ENCODE results near the gene CTIF. TPM values are rescaled to one million over a fixed set of nuclear protein-coding genes. Genes with fewer than 3 reads are reported as not detected.

CTIF gene
- total and polyA plus RNA-seq, 11 donors: 21.2 to 93.0 (median 68.0) TPM

GRCh38 chr18:48612511-48612910 lies 73.7 kb downstream of the CTIF start:
- Histone ChIP-seq H3K9me3 (no peaks in the 10 kb centered on the region), H3K36me3 (no peaks in the 10 kb centered on the region), H3K4me1 (peaks cover 0 to 81% (median 40%) of the 10 kb centered on the region in 12 donors), H3K27ac (peak overlapping the region in 2 of 12 donors; percentile 25 to 55), H3K4me3 (no peak overlapping the region), H3K27me3 (no peaks in the 10 kb centered on the region)
- ATAC-seq: no peak
- intact Hi-C loops (cut with DNase I): loop anchor here in 1 of 10 donors (5.0 kb wide), 1 partner anchor 70 kb away; no protein-coding TSS in a partner anchor
- DNase-seq: no peak
- 96 to 98% (median 97%) methylated on average over 4 to 6 of the region's 6 CpGs for WGBS, 4 donors
- TF ChIP-seq CTCF (IDR thresholded peaks at IDR 0.05) (no peak), POLR2A (IDR thresholded peaks at IDR 0.05) (no peak)

GRCh38 chr18:48612917-48613316 lies 74.1 kb downstream of the CTIF start:
- H3K27me3 ChIP-seq: no peaks in the 10 kb centered on the region
- ATAC-seq (no peak), DNase-seq (no peak)
- H3K36me3 ChIP-seq: no peaks in the 10 kb centered on the region
- no peak overlapping the region for H3K4me3 ChIP-seq
- peaks cover 0 to 81% (median 39%) of the 10 kb centered on the region in 12 donors for H3K4me1 ChIP-seq
- H3K9me3 ChIP-seq: no peaks in the 10 kb centered on the region
- peak overlapping the region in 4 of 12 donors; percentile 25 to 55 (median 36) for H3K27ac ChIP-seq
- intact Hi-C loops (cut with DNase I): loop anchor here in 1 of 10 donors (5.0 kb wide), 1 partner anchor 71 kb away; no protein-coding TSS in a partner anchor
- TF ChIP-seq CTCF (IDR thresholded peaks at IDR 0.05) (no peak), POLR2A (IDR thresholded peaks at IDR 0.05) (no peak)
- 62 to 78% (median 74%) methylated on average over 4 of the region's 4 CpGs for WGBS, 4 donors

- intact Hi-C loops (cut with DNase I): loop anchor here in 1 of 10 donors (5.0 kb wide), 1 partner anchor 71 kb away; no protein-coding TSS in a partner anchor
- H3K4me1 ChIP-seq: peaks cover 0 to 76% (median 38%) of the 10 kb centered on the region in 12 donors
Measured at GRCh38 chr18:48613589-48614404, 75.0 kb downstream of the CTIF start.

More at GRCh38 chr18:48613589-48614404, 75.0 kb downstream of the CTIF start:
- no peak for TF ChIP-seq CTCF (IDR thresholded peaks at IDR 0.05)
- TF ChIP-seq POLR2A (IDR thresholded peaks at IDR 0.05): no peak
- DNase-seq: peak in 1 of 5 donors; percentile 63
- Histone ChIP-seq H3K27me3 (no peaks in the 10 kb centered on the region), H3K9me3 (no peaks in the 10 kb centered on the region), H3K4me3 (no peak overlapping the region), H3K27ac (peak overlapping the region in 6 of 12 donors; percentile 17 to 55 (median 30)), H3K36me3 (no peaks in the 10 kb centered on the region)
- WGBS, 4 donors: 47 to 62% (median 56%) methylated on average over 15 of the region's 15 CpGs
- peak in 3 of 4 donors; percentile 23 to 62 (median 39) for ATAC-seq

Measured in heart left ventricle (tissue), 16 donors.